K562 (cell line): ENCODE data around the gene ZNF692. TPM values are rescaled to one million over a fixed set of nuclear protein-coding genes. Genes with fewer than 3 reads are reported as not detected.

ENCODE experiments used
- ADNP ChIP-seq: fragments of 200-800 bp; sonication (Bioruptor generic); IDR thresholded peaks from 2 replicates; pipeline ENCODE4 v1.6.1; 2016; ENCODE audit warnings: missing genetic modification characterization, missing compliant biosample characterization
- AFF4 ChIP-seq: sonication (generic); formaldehyde crosslinking; IDR thresholded peaks from 2 replicates; pipeline ENCODE4 v1.8.0; 2023; ENCODE audit warnings: mild to moderate bottlenecking, missing genetic modification reagents
- ARNT ChIP-seq, 2 experiments: fragments of 450-650 bp; IDR thresholded peaks; 2 replicates each; pipeline ENCODE4 v1.6.1; 2016; ENCODE audit warnings: mild to moderate bottlenecking in 1 of 2
- ATF1 ChIP-seq, 2 experiments: fragments of 450-650 bp in 1 of 2; IDR thresholded peaks; 2 replicates each; pipeline ENCODE4 v1.6.1; 2016; ENCODE audit warnings: missing compliant biosample characterization in 1 of 2, missing genetic modification characterization in 1 of 2
- DDX20 ChIP-seq: fragments of 450-650 bp; IDR thresholded peaks from 2 replicates; pipeline ENCODE4 v1.6.1; 2016; ENCODE audit warnings: missing genetic modification characterization, low read depth, mild to moderate bottlenecking, missing compliant biosample characterization, moderate library complexity
- HDGF ChIP-seq: fragments of 450-650 bp; IDR thresholded peaks from 2 replicates; pipeline ENCODE4 v1.6.1; 2016
- NFE2 ChIP-seq: IDR thresholded peaks from 2 replicates; pipeline ENCODE4 v1.6.1; 2014; ENCODE audit warnings: antibody characterized with exemption, low read depth
- NFIX ChIP-seq: fragments of 250-450 bp; sonication (Bioruptor Pico); IDR thresholded peaks from 2 replicates; pipeline ENCODE4 v1.4.0; 2020; ENCODE audit warnings: low read depth, mild to moderate bottlenecking, moderate library complexity
- NFYB ChIP-seq: IDR thresholded peaks from 2 replicates; pipeline ENCODE4 v1.6.1; 2011; ENCODE audit warnings: mild to moderate bottlenecking, moderate library complexity; ENCODE audit not compliant: insufficient read length; ENCODE audit errors: extremely low read depth
- PHF8 ChIP-seq: fragments of 200-600 bp; sonication (generic); IDR thresholded peaks from 2 replicates; pipeline ENCODE4 v1.6.1; 2012; ENCODE audit warnings: mixed run types, mild to moderate bottlenecking, inconsistent platforms, low read length, moderate library complexity, borderline replicate concordance
- PML ChIP-seq: IDR thresholded peaks from 2 replicates; pipeline ENCODE4 v1.6.1; 2012; ENCODE audit warnings: low read length, inconsistent platforms
- RBM25 ChIP-seq: fragments of 200-400 bp; formaldehyde crosslinking; IDR thresholded peaks from 2 replicates; pipeline ENCODE4 v1.6.1; 2018; ENCODE audit warnings: low read length, low read depth, moderate library complexity; ENCODE audit not compliant: severe bottlenecking
- RNF2 ChIP-seq: sonication (generic); IDR thresholded peaks from 2 replicates; pipeline ENCODE4 v1.6.1; 2016
- RUNX1 ChIP-seq: sonication (generic); IDR thresholded peaks from 2 replicates; pipeline ENCODE4 v1.6.1; 2016; ENCODE audit warnings: antibody characterized with exemption, low read depth
- SAFB ChIP-seq: fragments of 200-400 bp; formaldehyde crosslinking; IDR thresholded peaks from 2 replicates; pipeline ENCODE4 v1.6.1; 2017; ENCODE audit warnings: low read depth, low read length, borderline replicate concordance
- SFPQ ChIP-seq: fragments of 200-400 bp; formaldehyde crosslinking; IDR thresholded peaks from 2 replicates; pipeline ENCODE4 v1.6.1; 2017; ENCODE audit warnings: mild to moderate bottlenecking, low read depth, low read length, moderate library complexity
- ZNF124 ChIP-seq: sonication (generic); formaldehyde crosslinking; IDR thresholded peaks from 2 replicates; pipeline ENCODE4 v1.8.1; 2022; ENCODE audit warnings: missing genetic modification reagents
- polyA plus RNA-seq, 8 experiments: library from polyadenylated mRNA; depleted of rRNA in 4 of 8; stranded (reverse) in 5 of 8; unstranded in 3 of 8; fragments of >200 nt; fragmentation: Nextera tagmentation in 2 of 8; fragmentation: Illumina TruSeq in 1 of 8; extraction: Ambion mirVana in 2 of 8; extraction: Trizol in 1 of 8; gene quantifications; 2 replicates each; pipeline versions ENCODE4 v1.2.1 to v1.2.3, GENCODE V29; 2011 to 2014; ENCODE audit warnings: inconsistent platforms in 1 of 8, missing spikeins in 1 of 8
- total RNA-seq, 7 experiments: library from RNA; depleted of rRNA in 6 of 7; stranded (reverse); fragments of >200 nt in 6 of 7; fragmentation: Illumina TruSeq in 2 of 7; extraction: Trizol in 2 of 7; gene quantifications; 2 replicates each; pipeline versions ENCODE4 v1.2.1 to v1.2.3, GENCODE V29; 2011 to 2021; ENCODE audit warnings: low replicate concordance in 1 of 7
- TF ChIP-seq, protein P1 (sequence below): sonication (generic); formaldehyde crosslinking; IDR thresholded peaks from 2 replicates; pipeline ENCODE4 v1.8.1; 2023; ENCODE audit warnings: mild to moderate bottlenecking, missing genetic modification reagents
- TF ChIP-seq, protein P2 (sequence below): IDR thresholded peaks from 2 replicates; pipeline ENCODE4 v1.6.1; 2011; ENCODE audit not compliant: insufficient read length; ENCODE audit errors: extremely low read depth

The ZNF692 gene
- total and polyA plus RNA-seq, 9 of the 15 experiments (the other 6 are each of a cell fraction or from before 2014, with no cell fraction given): 8.4 to 143 (median 55.9) TPM

DNA sequence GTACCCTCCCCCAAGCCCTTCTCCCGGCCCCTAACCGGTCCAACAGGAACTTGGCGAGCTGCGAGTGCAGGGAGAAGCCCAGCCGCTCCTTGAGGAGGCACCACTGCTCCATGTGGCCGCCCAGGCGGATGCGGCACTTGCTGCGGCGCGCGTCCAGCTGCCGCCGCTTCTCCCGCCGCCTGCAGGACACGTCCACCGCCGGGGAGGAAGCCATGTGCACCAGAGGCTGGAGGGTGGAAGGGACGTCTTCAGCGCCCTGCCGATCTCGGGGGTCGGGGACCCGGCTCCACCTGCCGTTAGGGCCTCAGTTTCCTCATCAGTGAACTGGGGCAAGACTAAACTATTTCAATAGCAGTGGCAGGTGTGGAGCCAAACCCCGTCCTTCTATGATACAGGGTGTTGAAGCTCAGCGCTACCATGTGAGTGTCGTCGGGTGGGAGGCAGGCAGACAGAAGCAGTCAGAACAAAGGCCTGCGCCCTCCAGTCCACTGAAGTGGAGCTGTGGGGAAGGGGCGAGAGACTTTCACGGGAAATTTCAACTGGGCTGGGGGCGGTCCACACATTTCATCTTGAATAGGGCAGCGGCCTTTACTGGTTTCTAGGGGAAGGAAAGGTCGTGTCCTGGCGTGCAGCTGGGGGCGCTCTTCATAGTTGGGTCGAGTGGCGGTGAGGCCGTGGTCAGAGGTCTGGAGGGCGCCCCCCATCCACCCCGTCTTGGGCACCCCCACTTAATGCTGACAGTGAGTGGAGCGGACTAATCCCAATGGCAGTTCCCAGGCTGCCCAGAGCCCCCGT is 592 bp downstream of the ZNF692 start (continued):
- TF ChIP-seq, protein P1, sequence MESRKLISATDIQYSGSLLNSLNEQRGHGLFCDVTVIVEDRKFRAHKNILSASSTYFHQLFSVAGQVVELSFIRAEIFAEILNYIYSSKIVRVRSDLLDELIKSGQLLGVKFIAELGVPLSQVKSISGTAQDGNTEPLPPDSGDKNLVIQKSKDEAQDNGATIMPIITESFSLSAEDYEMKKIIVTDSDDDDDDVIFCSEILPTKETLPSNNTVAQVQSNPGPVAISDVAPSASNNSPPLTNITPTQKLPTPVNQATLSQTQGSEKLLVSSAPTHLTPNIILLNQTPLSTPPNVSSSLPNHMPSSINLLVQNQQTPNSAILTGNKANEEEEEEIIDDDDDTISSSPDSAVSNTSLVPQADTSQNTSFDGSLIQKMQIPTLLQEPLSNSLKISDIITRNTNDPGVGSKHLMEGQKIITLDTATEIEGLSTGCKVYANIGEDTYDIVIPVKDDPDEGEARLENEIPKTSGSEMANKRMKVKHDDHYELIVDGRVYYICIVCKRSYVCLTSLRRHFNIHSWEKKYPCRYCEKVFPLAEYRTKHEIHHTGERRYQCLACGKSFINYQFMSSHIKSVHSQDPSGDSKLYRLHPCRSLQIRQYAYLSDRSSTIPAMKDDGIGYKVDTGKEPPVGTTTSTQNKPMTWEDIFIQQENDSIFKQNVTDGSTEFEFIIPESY (CRISPR knock-in tag): peak; percentile 60
- no peak for TF ChIP-seq HDGF
- TF ChIP-seq, protein P2, sequence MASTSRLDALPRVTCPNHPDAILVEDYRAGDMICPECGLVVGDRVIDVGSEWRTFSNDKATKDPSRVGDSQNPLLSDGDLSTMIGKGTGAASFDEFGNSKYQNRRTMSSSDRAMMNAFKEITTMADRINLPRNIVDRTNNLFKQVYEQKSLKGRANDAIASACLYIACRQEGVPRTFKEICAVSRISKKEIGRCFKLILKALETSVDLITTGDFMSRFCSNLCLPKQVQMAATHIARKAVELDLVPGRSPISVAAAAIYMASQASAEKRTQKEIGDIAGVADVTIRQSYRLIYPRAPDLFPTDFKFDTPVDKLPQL: no peak
- TF ChIP-seq SFPQ: no peak
- TF ChIP-seq RBM25: no peak
- TF ChIP-seq DDX20 (tag): no peak
- TF ChIP-seq SAFB: no peak
- no peak for TF ChIP-seq NFYB
- 0 out of 4 replicates have a peak, but pooled peaks have one; percentile 35 to 61 for TF ChIP-seq ARNT (IDR thresholded peaks at IDR 0.05)
- TF ChIP-seq ZNF124 (CRISPR knock-in tag): no peak
- no peak for TF ChIP-seq ADNP (tag)
- TF ChIP-seq PHF8: peak; percentile 54; the same call in 1 of the 2 replicates
- peak; percentile 75; the same call in 1 of the 2 replicates for TF ChIP-seq RNF2
- no peak for TF ChIP-seq PML
- TF ChIP-seq NFIX: no peak
- peak; percentile 20; the same call in 1 of the 2 replicates for TF ChIP-seq ATF1 (CRISPR knock-in tag; IDR thresholded peaks at IDR 0.05)
- TF ChIP-seq ATF1 (tag; IDR thresholded peaks at IDR 0.05): peak; percentile 42
- no peak for TF ChIP-seq RUNX1
- 0 out of 2 replicates have a peak, but pooled peaks have one; percentile 7 for TF ChIP-seq NFE2
- TF ChIP-seq AFF4: peak; percentile 59; the same call in 1 of the 2 replicates
